Breast epithelium (tissue), 4 donors: ENCODE data around the gene WDR54. TPM values are rescaled to one million over a fixed set of nuclear protein-coding genes. Genes with fewer than 3 reads are reported as not detected.

Source experiments
- DNase-seq, 2 donors: peaks; one replicate each; pipeline ENCODE4 v3.0.0-alpha.2; 2019; ENCODE audit warnings: low spot score in 2 of 2
- H3K27ac ChIP-seq, 2 donors: fragments of 200-600 bp; sonication (generic) in 1 of 2; one replicate each; pipeline ENCODE4 v1.5.1; 2016 to 2019; ENCODE audit warnings: mild to moderate bottlenecking in 1 of 2
- H3K27me3 ChIP-seq, 2 donors: fragments of 200-600 bp; sonication (generic) in 1 of 2; one replicate each; pipeline versions ENCODE4 v1.5.1 to v1.6.0; 2017 to 2019; ENCODE audit warnings: control low read depth in 1 of 2, mild to moderate bottlenecking in 1 of 2
- H3K36me3 ChIP-seq: fragments of 200-600 bp; one replicate; pipeline ENCODE4 v1.5.1; 2019
- H3K4me1 ChIP-seq, 2 donors: fragments of 200-600 bp; sonication (generic); one replicate each; pipeline ENCODE4 v1.5.1; 2016 to 2019; ENCODE audit warnings: control low read depth in 1 of 2
- H3K4me3 ChIP-seq, 3 donors: fragments of 200-600 bp; sonication (generic); 1 replicate in 2 of 3; 2 replicates in 1 of 3; pipeline ENCODE4 v1.5.1; 2016 to 2019; ENCODE audit warnings: mild to moderate bottlenecking in 3 of 3, moderate library complexity in 2 of 3
- H3K9me3 ChIP-seq, 2 donors: fragments of 200-600 bp; sonication (generic) in 1 of 2; one replicate each; pipeline ENCODE4 v1.5.1; 2016 to 2019; ENCODE audit warnings: control low read depth in 1 of 2
- CTCF ChIP-seq, 3 donors: fragments of 450-650 bp; IDR thresholded peaks; one replicate each; pipeline ENCODE4 v1.5.1; 2016 to 2017; ENCODE audit warnings: antibody characterized with exemption in 3 of 3, mild to moderate bottlenecking in 3 of 3, moderate library complexity in 3 of 3
- POLR2A ChIP-seq: fragments of 450-650 bp; IDR thresholded peaks from one replicate; pipeline ENCODE4 v1.6.1; 2016; ENCODE audit warnings: antibody characterized with exemption, mild to moderate bottlenecking, moderate library complexity
- POLR2AphosphoS5 ChIP-seq, 3 donors: sonication (generic); formaldehyde crosslinking; IDR thresholded peaks; one replicate each; pipeline ENCODE4 v1.6.1; 2017; ENCODE audit warnings: antibody characterized with exemption in 3 of 3
- intact Hi-C: fragments of 100-400 bp; cut with DNase I; formaldehyde crosslinking; loops from one replicate; pipeline ENCODE4 v1.15.1; 2023; ENCODE audit warnings: low total_unique reads
- total RNA-seq, 3 donors: library from RNA; depleted of rRNA; stranded (reverse); fragments of >200 nt; gene quantifications; one replicate each; pipeline ENCODE4 v1.1.0, GENCODE V29; 2016

The WDR54 gene, protein sequence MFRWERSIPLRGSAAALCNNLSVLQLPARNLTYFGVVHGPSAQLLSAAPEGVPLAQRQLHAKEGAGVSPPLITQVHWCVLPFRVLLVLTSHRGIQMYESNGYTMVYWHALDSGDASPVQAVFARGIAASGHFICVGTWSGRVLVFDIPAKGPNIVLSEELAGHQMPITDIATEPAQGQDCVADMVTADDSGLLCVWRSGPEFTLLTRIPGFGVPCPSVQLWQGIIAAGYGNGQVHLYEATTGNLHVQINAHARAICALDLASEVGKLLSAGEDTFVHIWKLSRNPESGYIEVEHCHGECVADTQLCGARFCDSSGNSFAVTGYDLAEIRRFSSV
- total RNA-seq, result 10 to 100 TPM in 1 of 3 donors, 1 to 10 TPM in 2; 6.7 to 13.1 (median 9.4) TPM

DNA sequence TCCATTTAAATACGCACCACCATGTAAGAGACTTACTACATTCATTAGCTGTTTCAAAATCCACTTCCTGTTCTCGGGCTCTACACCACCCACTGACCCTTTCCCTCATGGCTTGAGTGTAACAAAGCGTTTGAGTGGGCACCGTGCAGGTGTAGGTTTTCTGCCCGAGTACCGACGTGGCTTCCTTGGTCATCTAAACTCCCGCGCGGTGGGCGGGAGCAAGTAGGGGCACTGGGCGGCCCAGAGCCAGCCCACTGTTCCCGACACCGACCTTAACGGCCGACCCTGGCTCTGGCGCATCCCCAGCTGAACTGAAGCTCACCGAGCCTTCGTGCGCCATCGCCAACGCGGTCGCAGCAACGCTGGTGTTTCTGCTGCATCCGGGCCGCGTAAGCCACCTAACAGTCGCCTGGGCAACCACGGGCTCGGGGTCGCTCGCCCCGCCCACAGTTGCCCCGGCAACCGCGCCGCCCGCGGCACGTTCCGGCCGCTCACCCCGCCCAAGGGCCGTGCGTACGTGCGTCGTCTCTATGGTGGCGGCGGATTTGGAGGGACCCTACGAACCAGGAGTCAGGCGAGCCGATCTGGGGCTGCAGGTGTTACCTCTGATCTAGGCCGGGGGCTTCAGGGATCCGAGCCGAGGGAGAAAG lies at the start of gene WDR54, which contains the start of gene C2orf81:
Gene WDR54, plus strand, starts transcription at position 510 of the 650 bp plus-strand sequence. CDS start 424 bp downstream, outside the sequence.
Gene C2orf81, minus strand, starts transcription at position 399 of the 650 bp plus-strand sequence. Its CDS starts 59 bp downstream, at position 340.
- no peaks in the 10 kb centered on the region for H3K36me3 ChIP-seq
- H3K27ac ChIP-seq, result peak within 1 kb of the TSS; percentile 85 to 86
- peak; percentile 56 to 57 (median 57) for TF ChIP-seq POLR2AphosphoS5 (IDR thresholded peaks at IDR 0.05)
- TF ChIP-seq POLR2A, result peak; percentile 28
- TF ChIP-seq CTCF (IDR thresholded peaks at IDR 0.05), result no peak
- intact Hi-C loops, result no loop called here
- no peaks in the 10 kb centered on the region for H3K27me3 ChIP-seq
- no peaks in the 10 kb centered on the region for H3K9me3 ChIP-seq
- H3K4me1 ChIP-seq, result no peaks in the 10 kb centered on the region
- DNase-seq, result peak; percentile 57 to 76
- peak within 1 kb of the TSS; percentile 55 to 74 (median 73) for H3K4me3 ChIP-seq

- intact Hi-C loops, result no loop called here
- H3K9me3 ChIP-seq, result no peaks in the 10 kb centered on the region
- H3K4me3 ChIP-seq, result no peak overlapping the region
- TF ChIP-seq POLR2AphosphoS5 (IDR thresholded peaks at IDR 0.05) (no peak), POLR2A (no peak), CTCF (IDR thresholded peaks at IDR 0.05) (no peak)
- no peak overlapping the region for H3K27ac ChIP-seq
- DNase-seq, result no peak
- peaks cover 9% of the 10 kb centered on the region for H3K36me3 ChIP-seq
- no peaks in the 10 kb centered on the region for H3K4me1 ChIP-seq
- no peaks in the 10 kb centered on the region for H3K27me3 ChIP-seq
These were observed 48.9 kb upstream of the WDR54 start for GRCh38 chr2:74372674-74373073.

- DNase-seq, result no peak
- Histone ChIP-seq H3K9me3 (no peaks in the 10 kb centered on the region), H3K27ac (no peak overlapping the region), H3K27me3 (no peaks in the 10 kb centered on the region), H3K36me3 (peaks cover 6% of the 10 kb centered on the region), H3K4me1 (no peaks in the 10 kb centered on the region), H3K4me3 (no peak overlapping the region)
- TF ChIP-seq POLR2A (no peak), POLR2AphosphoS5 (IDR thresholded peaks at IDR 0.05) (no peak), CTCF (IDR thresholded peaks at IDR 0.05) (no peak)
- intact Hi-C loops, result no loop called here
These were observed 48.3 kb upstream of the WDR54 start for GRCh38 chr2:74373221-74373676.

DNA sequence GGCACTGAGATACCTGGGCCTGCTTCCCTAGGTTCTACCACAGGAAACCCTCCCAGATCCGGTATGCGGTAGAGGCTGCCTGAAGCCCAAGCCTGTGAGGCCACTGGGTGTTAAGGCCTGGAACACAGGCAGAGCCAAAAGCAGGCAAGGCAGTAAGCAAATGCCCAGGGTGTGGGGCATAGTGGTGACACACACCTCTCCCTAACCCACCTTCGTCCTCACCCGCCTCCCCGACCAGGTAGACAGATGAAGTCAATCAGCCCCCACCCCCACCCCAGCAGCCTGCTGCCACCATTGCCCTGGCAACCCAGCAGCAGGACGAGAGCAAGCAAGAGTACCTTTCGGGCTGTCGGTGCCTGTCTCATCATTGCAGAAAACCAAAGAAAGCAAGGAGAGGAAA lies 47.5 kb upstream of the WDR54 start:
- intact Hi-C loops, result no loop called here
- no peaks in the 10 kb centered on the region for H3K27me3 ChIP-seq
- no peak for TF ChIP-seq CTCF (IDR thresholded peaks at IDR 0.05)
- no peak for TF ChIP-seq POLR2A
- no peak for TF ChIP-seq POLR2AphosphoS5 (IDR thresholded peaks at IDR 0.05)
- H3K4me1 ChIP-seq, result no peaks in the 10 kb centered on the region
- H3K27ac ChIP-seq, result peak overlapping the region in 1 of 2 donors; percentile 9
- no peaks in the 10 kb centered on the region for H3K9me3 ChIP-seq
- H3K36me3 ChIP-seq, result peaks cover 6% of the 10 kb centered on the region
- H3K4me3 ChIP-seq, result peak overlapping the region; percentile 7 to 44 (median 21)
- DNase-seq, result no peak
